Thymus (tissue), 11 donors: ENCODE measurements around the gene PSMB10. TPM values are rescaled to one million over a fixed set of nuclear protein-coding genes. Genes with fewer than 3 reads are reported as not detected.
A peak's percentile ranks its signal among the peaks of the same experiment; 100 is the strongest.
"Not testable (repeated sequence)": the region's sequence is repeated elsewhere in the genome, so short reads cannot be mapped to it uniquely, and the experiment has no call there.

Experiments
- DNase-seq, 9 donors: peaks; one replicate each; pipeline ENCODE4 v3.0.0-alpha.2; 2013; ENCODE audit warnings: low spot score in 9 of 9, low read depth in 6 of 9, missing footprints in 1 of 9
- H3K27ac ChIP-seq, 2 donors: one replicate each; pipeline ENCODE4 v1.5.1; 2013; ENCODE audit warnings: control low read depth in 1 of 2, low read depth in 1 of 2, low read length in 1 of 2, mild to moderate bottlenecking in 1 of 2, moderate library complexity in 1 of 2
- H3K27me3 ChIP-seq, 2 donors: one replicate each; pipeline ENCODE4 v1.5.1; 2013; ENCODE audit warnings: low read length in 1 of 2; ENCODE audit not compliant: control insufficient read depth in 2 of 2, insufficient read depth in 1 of 2
- H3K36me3 ChIP-seq, 2 donors: one replicate each; pipeline ENCODE4 v1.5.1; 2013; ENCODE audit warnings: low read length in 1 of 2, mild to moderate bottlenecking in 1 of 2, moderate library complexity in 1 of 2; ENCODE audit not compliant: control insufficient read depth in 2 of 2, insufficient read depth in 2 of 2
- H3K4me1 ChIP-seq, 2 donors: one replicate each; pipeline ENCODE4 v1.5.1; 2013; ENCODE audit warnings: low read length in 2 of 2; ENCODE audit not compliant: control insufficient read depth in 2 of 2, insufficient read depth in 2 of 2
- H3K4me3 ChIP-seq, 2 donors: one replicate each; pipeline ENCODE4 v1.5.1; 2013; ENCODE audit warnings: low read length in 2 of 2, control low read depth in 1 of 2, mild to moderate bottlenecking in 1 of 2
- H3K9me3 ChIP-seq, 2 donors: one replicate each; pipeline ENCODE4 v1.5.1; 2013; ENCODE audit warnings: low read length in 1 of 2, mild to moderate bottlenecking in 1 of 2; ENCODE audit not compliant: control insufficient read depth in 2 of 2, insufficient read depth in 1 of 2
- WGBS: extraction: QIAGEN DNeasy Blood & Tissue Kit; methylation state at CpG from one replicate; pipeline ENCODE4 v1.1.7; 2013; 5-methylcytosine and 5-hydroxymethylcytosine counted together
- polyA plus RNA-seq: library from polyadenylated mRNA; stranded (reverse); fragments of 200-250 nt; gene quantifications from one replicate; pipeline ENCODE4 v1.2.3, GENCODE V29; 2013
- total RNA-seq: library from RNA; stranded (reverse); fragments of 120-200 nt; gene quantifications from one replicate; pipeline ENCODE4 v1.2.4, GENCODE V29; 2013
- donor health status: healthy.

Gene PSMB10
- total and polyA plus RNA-seq, 2 donors, result 109 to 258 TPM

DNA sequence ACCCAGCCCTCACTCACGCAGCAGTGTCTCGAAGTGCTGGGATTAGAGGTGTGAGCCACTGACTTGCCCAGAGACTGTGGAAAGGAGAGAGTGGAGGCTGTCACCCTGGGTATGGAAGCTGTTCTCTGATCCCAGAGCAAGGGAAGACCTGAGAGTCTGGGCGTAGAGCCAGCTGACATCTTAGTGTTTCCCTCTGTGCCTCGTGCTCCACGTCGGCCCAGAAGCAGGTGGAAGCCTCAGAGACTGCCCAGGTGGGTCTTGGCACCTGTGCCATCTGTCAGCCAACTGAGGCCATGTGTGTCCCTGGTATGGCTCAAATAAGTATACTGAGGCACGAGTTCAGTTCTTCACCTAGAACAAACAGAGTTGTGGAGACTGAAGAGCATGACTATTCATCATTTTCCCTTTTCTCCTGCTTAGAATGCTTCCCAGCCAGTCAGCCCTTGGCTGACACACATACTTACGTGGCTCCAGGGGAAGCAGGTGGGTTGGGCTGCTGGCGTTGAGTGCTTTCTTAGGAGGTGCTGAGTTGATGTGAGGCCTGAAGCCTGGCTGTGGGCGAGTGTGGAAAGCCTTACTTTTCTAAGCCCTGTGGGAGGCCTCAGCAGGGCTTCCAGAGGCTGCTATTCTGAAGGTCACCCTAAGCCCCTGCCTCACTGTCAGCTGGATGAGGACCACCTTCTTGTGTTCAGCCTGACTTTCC lies 13.1 kb downstream of the PSMB10 start:
- no peak overlapping the region for H3K27ac ChIP-seq

GRCh38 chr16:67922740-67923139 lies 13.9 kb downstream of the PSMB10 start:
- H3K27me3 ChIP-seq, result no peaks in the 10 kb centered on the region
- peaks cover 37 to 45% of the 10 kb centered on the region in 2 donors for H3K36me3 ChIP-seq
- 97% methylated on average over 8 of the region's 8 CpGs for WGBS
- H3K27ac ChIP-seq, result no peak overlapping the region
- H3K4me1 ChIP-seq, result no peaks in the 10 kb centered on the region
- H3K4me3 ChIP-seq, result no peak overlapping the region
- DNase-seq, result no peak
- H3K9me3 ChIP-seq, result no peaks in the 10 kb centered on the region

More for the DNA sequence above, 13.1 kb downstream of the PSMB10 start:
- no peaks in the 10 kb centered on the region for H3K4me1 ChIP-seq
- no peak overlapping the region for H3K4me3 ChIP-seq
- DNase-seq, result no peak
- WGBS, result 95% methylated on average over 10 of the region's 10 CpGs
- no peaks in the 10 kb centered on the region for H3K27me3 ChIP-seq
- H3K36me3 ChIP-seq, result peaks cover 35 to 52% of the 10 kb centered on the region in 2 donors
- no peaks in the 10 kb centered on the region for H3K9me3 ChIP-seq

DNA sequence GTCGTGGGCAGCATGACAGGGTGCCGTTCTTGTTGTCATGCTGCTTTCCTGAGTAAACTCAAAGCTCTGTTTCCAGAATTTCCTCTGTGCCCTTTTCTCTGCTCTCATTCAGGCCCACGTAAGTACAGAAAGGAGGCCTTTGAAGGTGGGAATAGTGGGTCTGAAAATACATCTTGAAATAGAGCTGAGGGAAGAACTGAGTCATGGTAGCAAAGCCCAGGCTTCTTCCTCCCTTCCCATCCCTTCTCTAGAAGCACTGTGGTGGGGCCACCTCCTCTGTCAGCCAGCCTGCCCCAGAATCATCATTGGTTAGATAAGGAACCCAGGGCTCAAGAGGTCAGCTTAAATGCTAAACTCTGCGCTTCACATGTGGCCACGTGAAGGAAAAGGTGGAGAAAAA lies 14.4 kb downstream of the PSMB10 start:
- H3K4me3 ChIP-seq, result no peak overlapping the region
- no peaks in the 10 kb centered on the region for H3K4me1 ChIP-seq
- H3K9me3 ChIP-seq, result no peaks in the 10 kb centered on the region
- DNase-seq, result no peak
- peaks cover 32 to 45% of the 10 kb centered on the region in 2 donors for H3K36me3 ChIP-seq
- H3K27ac ChIP-seq, result no peak overlapping the region
- no peaks in the 10 kb centered on the region for H3K27me3 ChIP-seq
- WGBS, result 93% methylated on average over 5 of the region's 5 CpGs

DNA sequence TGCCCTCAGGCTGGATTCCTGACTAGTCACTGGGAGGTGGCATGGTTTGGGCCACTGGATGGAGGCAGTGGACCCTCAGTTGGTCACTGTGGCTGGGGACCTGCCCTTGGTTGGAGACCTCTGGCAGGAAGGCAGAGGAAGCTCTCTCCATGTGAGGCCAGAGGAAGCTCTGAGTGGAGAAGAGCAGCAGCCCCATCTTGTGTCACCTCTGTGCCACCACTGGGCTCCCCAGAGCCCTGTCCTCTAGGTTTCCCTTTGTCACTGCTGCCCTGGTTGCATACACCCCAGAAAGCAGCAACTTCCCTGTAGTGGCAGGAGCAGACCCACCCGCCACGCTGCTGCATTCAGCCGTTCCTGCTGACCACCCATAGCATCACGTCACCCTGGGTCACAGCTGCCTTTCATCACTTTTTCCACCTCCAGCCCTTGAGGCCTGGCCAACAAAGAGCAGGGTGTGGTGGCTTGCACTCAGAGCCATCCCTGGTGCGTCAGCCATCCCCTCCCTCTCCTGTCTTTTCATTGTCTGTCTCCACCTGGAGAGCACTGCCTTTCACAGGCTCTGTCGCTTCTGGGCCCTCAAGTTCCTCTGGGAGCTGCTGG lies 16.9 kb downstream of the PSMB10 start:
- DNase-seq, result no peak
- Histone ChIP-seq H3K4me1 (peaks cover 0 to 2% of the 10 kb centered on the region in 2 donors), H3K36me3 (peaks cover 36 to 58% of the 10 kb centered on the region in 2 donors), H3K9me3 (no peaks in the 10 kb centered on the region), H3K27me3 (no peaks in the 10 kb centered on the region), H3K4me3 (no peak overlapping the region), H3K27ac (no peak overlapping the region)
- WGBS, result 95% methylated on average over 6 of the region's 6 CpGs

DNA sequence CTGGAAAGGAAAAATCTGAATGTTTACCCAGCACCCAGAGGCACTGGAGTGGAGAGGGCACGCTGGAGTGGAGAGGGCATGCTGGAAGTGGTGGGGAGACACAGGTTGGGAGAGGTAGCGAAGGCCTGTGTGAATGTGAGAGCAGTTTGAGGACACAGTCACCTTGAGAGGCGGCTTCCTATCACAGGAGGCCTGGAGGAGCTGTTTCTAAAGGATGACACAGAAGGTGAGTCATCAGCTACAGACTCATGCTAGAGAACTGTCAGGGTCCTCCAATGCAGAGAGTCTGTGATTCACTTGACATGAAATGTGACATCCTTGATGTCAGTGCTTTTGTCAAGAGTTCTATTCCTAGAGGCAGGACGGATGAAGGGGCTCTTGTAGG lies 18.8 kb downstream of the PSMB10 start:
- Histone ChIP-seq H3K9me3 (no peaks in the 10 kb centered on the region), H3K4me3 (no peak overlapping the region), H3K27me3 (no peaks in the 10 kb centered on the region), H3K27ac (peak overlapping the region in 1 of 2 donors; percentile 66), H3K36me3 (peaks cover 28 to 52% of the 10 kb centered on the region in 2 donors), H3K4me1 (peaks cover 0 to 2% of the 10 kb centered on the region in 2 donors)
- WGBS, result 95% methylated on average over 4 of the region's 4 CpGs
- DNase-seq, result no peak

GRCh38 chr16:67917140-67917851 lies 19.4 kb downstream of the PSMB10 start:
- Histone ChIP-seq H3K4me1 (peaks cover 0 to 2% of the 10 kb centered on the region in 2 donors), H3K4me3 (no peak overlapping the region), H3K27me3 (no peaks in the 10 kb centered on the region), H3K27ac (peak overlapping the region in 1 of 2 donors; percentile 66), H3K36me3 (peaks cover 23 to 50% of the 10 kb centered on the region in 2 donors), H3K9me3 (no peaks in the 10 kb centered on the region)
- DNase-seq, result no peak
- 94% methylated on average over 6 of the region's 6 CpGs for WGBS

DNA sequence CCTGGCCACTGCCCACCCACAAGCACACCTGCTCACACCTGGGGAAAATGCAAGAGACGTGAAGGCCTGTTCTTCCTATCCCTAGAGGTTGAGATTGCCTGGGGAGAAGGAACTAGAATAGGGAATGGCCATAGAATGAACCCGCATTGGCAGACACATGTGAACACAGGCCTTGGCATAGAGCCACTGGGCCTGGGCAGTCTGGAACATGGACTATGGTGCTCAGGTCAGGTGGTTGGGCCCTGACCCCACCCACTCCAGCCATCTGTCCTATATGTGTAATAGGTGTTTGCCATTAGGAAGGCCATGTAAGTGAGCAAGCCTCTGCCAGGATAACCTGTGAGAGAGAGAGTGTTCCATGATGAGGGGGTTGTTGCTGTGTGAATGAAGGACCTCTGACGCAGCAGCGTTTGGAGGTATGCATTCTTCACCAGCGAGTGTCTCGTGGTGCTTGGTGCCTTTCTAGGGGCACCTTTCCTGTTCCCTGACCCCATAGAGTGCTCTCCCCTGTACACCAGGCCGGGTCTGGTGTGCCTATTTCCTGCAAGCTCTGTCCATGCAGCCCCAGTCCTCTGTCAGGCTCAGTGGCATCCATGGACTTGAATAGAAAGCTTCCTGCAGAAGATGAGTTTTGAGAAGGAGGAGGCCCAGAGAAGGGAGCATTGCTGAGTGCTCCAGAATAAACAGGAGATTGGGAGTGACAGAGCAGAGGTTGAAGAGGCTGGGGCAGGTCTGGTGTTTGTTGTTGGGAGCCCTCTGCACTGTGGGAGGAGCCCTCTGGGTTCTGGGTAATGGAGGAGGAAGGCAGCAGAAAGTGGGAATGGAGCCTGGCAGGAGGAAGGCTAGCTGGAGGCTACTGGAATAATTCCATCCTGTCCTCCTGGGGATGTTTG lies 20.6 kb downstream of the PSMB10 start:
- peaks cover 25 to 61% of the 10 kb centered on the region in 2 donors for H3K36me3 ChIP-seq
- H3K9me3 ChIP-seq, result no peaks in the 10 kb centered on the region
- no peaks in the 10 kb centered on the region for H3K27me3 ChIP-seq
- no peak overlapping the region for H3K27ac ChIP-seq
- WGBS, result 96% methylated on average over 7 of the region's 7 CpGs
- H3K4me3 ChIP-seq, result no peak overlapping the region
- no peak for DNase-seq
- peaks cover under 1 to 2% of the 10 kb centered on the region in 2 donors for H3K4me1 ChIP-seq

DNA sequence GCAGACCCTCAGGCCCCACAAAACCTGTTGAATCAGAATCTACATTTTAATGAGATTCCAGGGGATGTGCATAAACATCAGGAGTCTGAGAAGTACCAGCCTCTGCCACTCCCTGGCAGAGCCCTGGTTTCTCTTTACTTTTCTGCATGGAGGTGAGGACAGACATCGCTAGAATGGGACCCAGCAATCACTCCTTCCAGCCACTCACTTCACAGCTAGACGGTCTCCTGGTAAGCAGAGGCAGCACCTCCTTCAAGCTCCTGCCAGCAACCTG lies 21.2 kb downstream of the PSMB10 start:
- H3K4me1 ChIP-seq, H3K27ac ChIP-seq: not testable (repeated sequence)
- H3K36me3 ChIP-seq, result peaks cover 27 to 61% of the 10 kb centered on the region in 2 donors

More for the DNA sequence above, 21.2 kb downstream of the PSMB10 start:
- not testable (repeated sequence) for H3K27me3 ChIP-seq, DNase-seq, H3K4me3 ChIP-seq, H3K9me3 ChIP-seq
- 97% methylated on average over 2 of the region's 2 CpGs for WGBS
